HG03460 (cell line): ENCODE data around the gene MOCS1.

ENCODE experiments used
- ATAC-seq: cut with Tn5 transposase; IDR thresholded peaks from one replicate; pipeline ENCODE4 v1.9.1; 2021; ENCODE audit not compliant: unreplicated experiment

The MOCS1 gene

DNA sequence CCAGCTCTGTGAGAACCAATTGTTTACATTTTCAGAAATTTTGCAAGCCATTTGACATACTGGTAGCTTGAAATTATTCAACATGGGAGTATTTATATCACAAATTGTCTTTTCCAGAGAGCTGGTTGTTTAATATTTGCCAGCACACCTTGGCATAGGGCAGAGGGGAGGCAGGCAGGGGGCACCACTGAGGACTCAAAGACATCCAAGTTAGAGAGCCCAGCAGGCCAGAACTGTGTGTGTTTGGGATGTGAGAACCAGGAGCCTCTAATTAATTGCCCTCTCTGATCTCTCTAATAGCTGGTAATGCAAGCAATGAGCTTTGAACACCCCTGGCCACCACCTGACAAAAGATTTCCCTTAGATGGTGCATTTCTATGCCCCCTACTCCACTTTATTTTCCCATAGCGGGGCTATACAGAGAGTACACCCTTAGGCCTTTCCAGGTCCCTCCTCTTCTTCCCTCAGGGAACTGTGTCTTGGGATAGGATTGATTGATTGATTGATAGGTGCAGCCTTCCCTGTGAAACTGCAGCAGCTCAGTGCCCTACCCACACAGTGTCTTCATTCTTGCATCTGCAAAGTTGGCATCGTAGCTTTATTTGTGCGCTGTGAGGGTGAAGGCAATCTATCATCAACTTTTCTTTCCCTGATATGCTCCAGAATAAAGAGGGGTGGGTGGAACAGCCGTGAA lies 29.2 kb downstream of the MOCS1 start:
- no peak for ATAC-seq

DNA sequence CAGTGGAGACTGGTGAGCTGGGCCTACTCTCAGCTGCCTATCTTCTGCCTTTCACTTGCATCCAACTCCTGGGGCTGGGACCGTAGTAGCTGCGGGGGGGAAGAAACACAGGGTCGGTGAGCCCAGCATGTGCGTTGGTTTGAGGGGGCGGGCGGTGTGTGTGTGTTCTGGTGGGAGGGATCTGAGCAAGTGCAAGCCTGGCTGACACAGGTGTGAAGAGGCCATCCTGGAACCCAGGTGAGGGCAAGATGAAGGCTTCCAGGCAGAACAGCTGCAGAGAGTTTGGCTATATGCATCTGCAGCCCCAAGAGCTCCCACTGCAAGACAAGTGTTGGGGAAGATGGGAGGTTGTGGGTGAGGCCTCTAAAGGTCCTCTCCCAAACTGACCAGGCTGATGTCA lies 30.6 kb downstream of the MOCS1 start:
- ATAC-seq, result no peak

- ATAC-seq, result no peak
These were observed 31.3 kb downstream of the MOCS1 start for GRCh38 chr6:39902786-39903465.

DNA sequence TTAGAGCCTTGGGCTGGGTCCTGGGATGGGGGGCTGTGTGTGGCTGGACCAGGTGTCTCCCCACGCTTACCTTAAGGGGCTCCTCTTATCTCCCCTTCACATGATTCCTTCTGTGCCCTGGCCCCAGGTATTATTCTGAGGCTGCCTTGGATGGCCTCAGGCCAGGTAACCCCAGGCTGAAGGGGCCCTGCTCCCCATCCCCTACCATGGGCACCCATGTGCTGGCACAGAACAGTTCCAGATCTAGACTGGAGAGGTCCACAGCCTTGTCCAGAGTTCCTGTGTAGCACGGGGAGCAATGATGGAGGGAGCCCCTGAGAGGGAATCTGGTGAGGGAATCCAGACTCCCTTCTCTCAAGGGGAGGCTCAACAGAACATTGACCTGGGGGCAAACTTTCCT lies 32.1 kb downstream of the MOCS1 start:
- ATAC-seq, result no peak

- ATAC-seq, result no peak
These were observed 32.6 kb downstream of the MOCS1 start for GRCh38 chr6:39901670-39902069.

GRCh38 chr6:39901116-39901655 lies 33.1 kb downstream of the MOCS1 start:
- no peak for ATAC-seq

DNA sequence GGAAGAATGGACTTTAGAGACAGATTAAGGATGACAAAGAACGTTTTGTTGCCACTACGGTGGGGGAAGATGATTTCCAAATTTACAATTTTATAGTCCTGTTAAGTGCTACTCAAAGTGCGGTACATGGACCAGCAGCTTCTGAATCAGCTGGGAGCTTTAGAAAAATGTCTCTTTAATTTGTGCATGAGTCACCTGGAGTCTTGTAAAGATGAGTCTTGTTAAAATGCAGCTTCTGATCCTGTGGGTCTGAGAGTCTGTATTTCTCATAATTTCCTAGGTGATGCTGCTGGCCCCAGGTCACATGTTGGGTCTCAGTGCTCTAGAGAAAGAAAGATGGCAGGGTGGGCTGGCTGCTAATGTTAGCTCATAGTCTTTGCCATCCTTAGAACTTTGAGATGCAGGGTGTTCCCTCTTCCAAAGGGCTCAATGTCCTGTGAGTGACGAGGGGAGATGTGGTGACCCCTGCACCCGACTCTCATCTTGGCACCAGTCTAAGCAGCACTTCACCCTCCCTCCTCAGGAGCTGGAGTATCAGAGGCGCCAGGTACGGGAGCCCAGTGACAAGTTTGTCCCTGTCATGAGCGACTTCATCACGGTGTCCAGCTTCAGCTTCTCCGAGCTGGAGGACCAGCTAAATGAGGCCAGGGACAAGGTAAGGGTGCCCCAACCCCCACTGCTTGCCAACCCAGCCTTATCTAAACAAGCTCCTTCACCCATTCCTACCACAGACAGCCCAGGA lies 34.5 kb downstream of the MOCS1 start:
- ATAC-seq, result no peak

GRCh38 chr6:39898625-39899024 lies 35.6 kb downstream of the MOCS1 start:
- no peak for ATAC-seq

DNA sequence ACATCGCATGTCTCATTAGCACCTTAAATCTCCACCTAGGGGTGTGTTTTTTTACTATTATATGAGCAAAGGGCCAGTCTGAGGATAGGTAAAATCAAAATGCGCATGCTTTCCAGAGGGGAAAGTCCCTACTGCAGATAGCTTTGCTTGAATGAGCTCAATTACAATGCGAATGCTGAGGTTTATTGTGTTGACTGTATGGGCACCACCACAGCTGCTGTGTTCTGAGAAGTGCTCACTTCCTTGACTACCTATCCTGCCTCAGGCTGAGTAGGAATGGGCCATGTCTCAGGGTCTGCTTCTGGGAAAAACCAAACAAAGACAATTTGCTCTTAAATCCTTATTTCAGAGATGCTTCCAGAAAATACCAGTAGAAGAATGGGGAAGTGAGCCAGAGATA lies 36.6 kb downstream of the MOCS1 start:
- ATAC-seq, result no peak

DNA sequence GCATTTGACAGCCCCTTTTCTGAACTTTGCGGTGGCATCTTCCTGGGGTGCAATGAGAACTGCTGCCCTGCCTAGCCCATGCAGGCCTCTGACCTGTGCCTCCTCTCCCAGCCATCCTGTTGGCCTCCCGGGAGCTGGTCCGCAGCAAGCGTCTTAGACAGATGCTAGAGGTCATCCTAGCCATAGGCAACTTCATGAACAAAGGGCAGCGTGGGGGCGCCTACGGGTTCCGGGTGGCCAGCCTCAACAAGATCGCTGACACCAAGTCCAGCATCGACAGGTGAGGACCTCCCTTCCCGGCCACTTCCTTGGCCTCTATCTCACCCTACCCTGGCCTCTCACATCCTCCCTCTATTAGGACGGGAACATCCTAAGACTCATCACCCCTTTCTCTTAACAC lies 37.6 kb downstream of the MOCS1 start:
- no peak for ATAC-seq

GRCh38 chr6:39893286-39893685 lies 41.0 kb downstream of the MOCS1 start:
- no peak for ATAC-seq

GRCh38 chr6:39892490-39893129 lies 41.7 kb downstream of the MOCS1 start:
- ATAC-seq, result no peak

GRCh38 chr6:39891976-39892375 lies 42.3 kb downstream of the MOCS1 start:
- no peak for ATAC-seq

DNA sequence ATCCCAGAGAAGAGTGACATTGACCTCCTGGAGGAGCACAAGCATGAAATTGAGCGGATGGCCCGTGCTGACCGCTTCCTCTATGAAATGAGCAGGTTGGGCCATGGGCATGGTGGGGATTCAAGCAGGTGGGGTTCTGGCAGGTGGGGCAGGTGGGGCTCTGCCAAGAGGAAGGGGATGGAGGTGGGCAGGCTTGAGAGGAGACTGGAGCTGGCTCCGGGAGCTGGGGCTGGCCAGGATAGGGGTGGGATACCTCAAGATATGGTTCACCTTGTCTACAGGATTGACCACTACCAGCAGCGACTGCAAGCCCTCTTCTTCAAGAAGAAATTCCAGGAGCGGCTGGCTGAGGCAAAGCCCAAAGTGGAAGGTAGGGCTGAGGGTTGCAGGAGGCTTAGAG lies 42.9 kb downstream of the MOCS1 start:
- no peak for ATAC-seq

- no peak for ATAC-seq
These were observed 45.0 kb downstream of the MOCS1 start for GRCh38 chr6:39889229-39889628.

GRCh38 chr6:39887692-39888450 lies 46.4 kb downstream of the MOCS1 start:
- ATAC-seq, result no peak

GRCh38 chr6:39886871-39887270 lies 47.4 kb downstream of the MOCS1 start:
- ATAC-seq, result no peak

DNA sequence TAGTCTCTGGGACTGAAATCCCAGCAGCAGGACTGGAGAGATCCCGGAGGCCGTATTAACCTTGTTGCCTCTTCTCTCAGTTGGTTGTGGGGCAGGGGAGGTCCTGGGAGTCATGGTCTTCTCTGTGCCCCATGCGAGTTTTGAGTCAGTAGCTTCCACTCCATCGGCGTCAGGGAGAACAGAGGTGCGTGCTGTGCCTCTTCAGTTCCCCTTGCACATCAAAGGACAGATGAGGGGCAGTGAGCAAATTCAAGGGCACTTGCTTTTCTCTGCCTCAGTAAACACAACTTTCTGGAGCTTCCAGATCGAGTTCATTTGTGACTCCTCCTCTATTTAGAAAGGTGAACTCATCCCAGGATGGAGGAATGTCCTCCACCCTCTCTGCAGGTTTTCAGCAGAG lies 48.6 kb downstream of the MOCS1 start:
- no peak for ATAC-seq

DNA sequence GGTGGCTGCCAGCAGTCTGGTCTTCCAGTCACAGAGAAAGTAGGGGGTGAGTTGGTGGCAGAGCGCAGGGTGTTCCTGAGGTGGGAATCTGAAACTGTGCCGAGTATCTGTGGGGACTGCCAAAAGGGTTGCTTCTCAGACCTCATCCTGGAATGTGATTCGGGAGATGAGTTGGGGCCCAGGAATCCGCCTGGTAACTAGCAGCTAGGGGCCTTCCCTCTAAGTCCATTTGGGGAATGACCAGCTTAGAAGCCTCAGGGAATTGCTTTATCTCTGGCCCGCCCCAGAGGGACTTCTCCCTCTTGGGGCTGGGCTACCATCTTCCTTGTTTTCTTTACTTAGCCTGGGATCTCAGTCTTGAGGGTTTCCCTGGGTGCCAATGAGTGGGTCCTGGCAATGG lies 49.6 kb downstream of the MOCS1 start:
- no peak for ATAC-seq

- no peak for ATAC-seq
These were observed 51.7 kb downstream of the MOCS1 start for GRCh38 chr6:39882531-39882899.
